ENCODE data around the gene THAP2.

The THAP2 gene

DNA sequence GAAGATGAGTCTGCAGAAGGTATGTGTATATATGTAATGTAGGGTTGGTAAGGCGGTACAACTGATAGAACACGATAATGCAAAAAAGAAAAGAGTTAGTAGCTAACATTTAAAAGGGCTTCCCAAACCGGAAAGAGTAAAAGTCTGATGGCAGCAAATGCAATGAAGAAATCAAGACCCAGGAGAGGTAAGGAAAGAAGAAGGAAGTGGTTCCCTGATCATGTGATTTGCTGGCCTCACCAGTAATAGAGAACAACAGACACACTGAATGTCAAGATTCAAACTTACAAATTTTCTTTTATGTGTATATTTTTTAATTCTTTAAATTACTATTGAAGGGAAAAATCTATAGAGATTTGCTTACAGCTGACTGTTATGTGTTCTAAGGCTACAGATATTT, 18.8 kb upstream of the THAP2 start:
- Histone ChIP-seq H3K9ac (ENCODE audit: low read depth, low read length, poor library complexity, severe bottlenecking) (no peak overlapping the region), H3K4me1 (ENCODE audit: insufficient read depth, low read length, poor library complexity, severe bottlenecking) (no peaks in the 10 kb centered on the region), H3F3A (ENCODE audit: low read depth) (no peaks in the 10 kb centered on the region), H3K79me2 (ENCODE audit: insufficient read depth, low read length) (peaks cover 19% of the 10 kb centered on the region; the same call in 1 of the 2 replicates), H3K4me3 (ENCODE audit: low read length, poor library complexity, severe bottlenecking) (no peak overlapping the region), H3K4me2 (ENCODE audit: low read depth, low read length, poor library complexity, severe bottlenecking) (no peak overlapping the region), H3K9me3 (ENCODE audit: insufficient read depth, low read depth, low read length) (no peaks in the 10 kb centered on the region), H3K36me3 (ENCODE audit: insufficient read depth, low read length) (peaks cover 62% of the 10 kb centered on the region), H3K27me3 (ENCODE audit: insufficient read depth, low read length, poor library complexity, severe bottlenecking) (no peaks in the 10 kb centered on the region), H3K9me2 (replicated peaks; ENCODE audit: low read depth, low read length) (no peaks in the 10 kb centered on the region), H2AFZ (ENCODE audit: low read length) (no peak overlapping the region), H4K20me1 (ENCODE audit: insufficient read depth, low read length, poor library complexity, severe bottlenecking) (peaks cover 13% of the 10 kb centered on the region)
- TF ChIP-seq EZH2phosphoT487 (IDR thresholded peaks at IDR 0.05; ENCODE audit: borderline replicate concordance): no peak
- TF ChIP-seq, protein P1, sequence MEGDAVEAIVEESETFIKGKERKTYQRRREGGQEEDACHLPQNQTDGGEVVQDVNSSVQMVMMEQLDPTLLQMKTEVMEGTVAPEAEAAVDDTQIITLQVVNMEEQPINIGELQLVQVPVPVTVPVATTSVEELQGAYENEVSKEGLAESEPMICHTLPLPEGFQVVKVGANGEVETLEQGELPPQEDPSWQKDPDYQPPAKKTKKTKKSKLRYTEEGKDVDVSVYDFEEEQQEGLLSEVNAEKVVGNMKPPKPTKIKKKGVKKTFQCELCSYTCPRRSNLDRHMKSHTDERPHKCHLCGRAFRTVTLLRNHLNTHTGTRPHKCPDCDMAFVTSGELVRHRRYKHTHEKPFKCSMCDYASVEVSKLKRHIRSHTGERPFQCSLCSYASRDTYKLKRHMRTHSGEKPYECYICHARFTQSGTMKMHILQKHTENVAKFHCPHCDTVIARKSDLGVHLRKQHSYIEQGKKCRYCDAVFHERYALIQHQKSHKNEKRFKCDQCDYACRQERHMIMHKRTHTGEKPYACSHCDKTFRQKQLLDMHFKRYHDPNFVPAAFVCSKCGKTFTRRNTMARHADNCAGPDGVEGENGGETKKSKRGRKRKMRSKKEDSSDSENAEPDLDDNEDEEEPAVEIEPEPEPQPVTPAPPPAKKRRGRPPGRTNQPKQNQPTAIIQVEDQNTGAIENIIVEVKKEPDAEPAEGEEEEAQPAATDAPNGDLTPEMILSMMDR (conservative IDR thresholded peaks at IDR 0.05; ENCODE audit: low read length): no peak

DNA sequence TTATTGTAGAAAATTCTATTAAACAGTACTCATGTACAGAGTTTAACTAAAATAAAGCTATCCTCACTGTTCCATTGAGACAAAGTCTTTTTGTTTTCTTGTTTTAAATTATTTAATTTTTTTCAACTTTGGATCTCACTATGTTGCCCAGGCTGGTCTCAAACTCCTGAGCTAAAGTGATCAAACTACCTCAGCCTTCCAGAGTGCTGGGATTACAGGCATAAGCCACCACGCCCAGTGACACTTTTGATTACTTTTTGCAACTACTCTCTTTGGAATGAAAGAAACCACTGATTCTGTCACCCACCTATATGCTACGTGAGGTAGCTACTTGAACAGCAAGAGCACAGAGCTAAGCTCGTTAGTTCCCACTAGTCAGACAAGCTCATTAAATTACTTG, 17.6 kb upstream of the THAP2 start:
- H3K9me3 ChIP-seq (ENCODE audit: insufficient read depth, low read depth, low read length): no peaks in the 10 kb centered on the region
- H3F3A ChIP-seq (ENCODE audit: low read depth): no peaks in the 10 kb centered on the region
- H3K36me3 ChIP-seq (ENCODE audit: insufficient read depth, low read length): peaks cover 51% of the 10 kb centered on the region
- H3K27me3 ChIP-seq (ENCODE audit: insufficient read depth, low read length, poor library complexity, severe bottlenecking): no peaks in the 10 kb centered on the region
- no peak overlapping the region for H2AFZ ChIP-seq (ENCODE audit: low read length)
- H3K4me3 ChIP-seq (ENCODE audit: low read length, poor library complexity, severe bottlenecking): no peak overlapping the region
- H3K4me2 ChIP-seq (ENCODE audit: low read depth, low read length, poor library complexity, severe bottlenecking): no peak overlapping the region
- H3K9me2 ChIP-seq (replicated peaks; ENCODE audit: low read depth, low read length): no peaks in the 10 kb centered on the region
- H3K9ac ChIP-seq (ENCODE audit: low read depth, low read length, poor library complexity, severe bottlenecking): no peak overlapping the region
- H4K20me1 ChIP-seq (ENCODE audit: insufficient read depth, low read length, poor library complexity, severe bottlenecking): peaks cover 20% of the 10 kb centered on the region
- H3K79me2 ChIP-seq (ENCODE audit: insufficient read depth, low read length): peaks cover 31% of the 10 kb centered on the region; the same call in 1 of the 2 replicates
- H3K4me1 ChIP-seq (ENCODE audit: insufficient read depth, low read length, poor library complexity, severe bottlenecking): peaks cover 9% of the 10 kb centered on the region
- TF ChIP-seq, protein P1 (conservative IDR thresholded peaks at IDR 0.05; ENCODE audit: low read length): no peak
- no peak for TF ChIP-seq EZH2phosphoT487 (IDR thresholded peaks at IDR 0.05; ENCODE audit: borderline replicate concordance)

DNA sequence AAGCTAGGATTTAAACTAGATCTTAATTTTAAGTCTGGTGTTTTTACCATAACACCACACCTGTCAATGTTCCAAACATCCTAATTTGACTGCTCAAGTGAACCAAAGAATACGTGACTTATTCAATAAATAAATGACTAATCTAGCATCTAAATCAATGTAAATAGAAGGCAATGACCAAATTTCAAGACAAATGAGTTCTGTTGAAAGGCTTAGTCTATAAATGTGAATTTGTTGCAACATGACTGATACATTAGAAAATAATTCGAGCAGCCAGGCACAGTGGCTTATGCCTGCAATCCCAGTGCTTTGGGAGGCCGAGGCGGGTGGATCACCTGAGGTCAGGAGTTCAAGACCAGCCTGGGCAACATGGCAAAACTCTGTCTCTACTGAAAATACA, 15.6 kb upstream of the THAP2 start:
- peaks cover 11% of the 10 kb centered on the region for H3K4me1 ChIP-seq (ENCODE audit: insufficient read depth, low read length, poor library complexity, severe bottlenecking)
- H3K36me3 ChIP-seq (ENCODE audit: insufficient read depth, low read length): peaks cover 35% of the 10 kb centered on the region
- H3K9me2 ChIP-seq (replicated peaks; ENCODE audit: low read depth, low read length): no peaks in the 10 kb centered on the region
- H3K27me3 ChIP-seq (ENCODE audit: insufficient read depth, low read length, poor library complexity, severe bottlenecking): no peaks in the 10 kb centered on the region
- no peaks in the 10 kb centered on the region for H3F3A ChIP-seq (ENCODE audit: low read depth)
- no peak overlapping the region for H2AFZ ChIP-seq (ENCODE audit: low read length)
- no peak overlapping the region for H3K9ac ChIP-seq (ENCODE audit: low read depth, low read length, poor library complexity, severe bottlenecking)
- no peak overlapping the region for H3K4me3 ChIP-seq (ENCODE audit: low read length, poor library complexity, severe bottlenecking)
- no peak overlapping the region for H3K4me2 ChIP-seq (ENCODE audit: low read depth, low read length, poor library complexity, severe bottlenecking)
- peaks cover 4% of the 10 kb centered on the region; the same call in 1 of the 2 replicates for H3K9me3 ChIP-seq (ENCODE audit: insufficient read depth, low read depth, low read length)
- peaks cover 52% of the 10 kb centered on the region for H3K79me2 ChIP-seq (ENCODE audit: insufficient read depth, low read length)
- peaks cover 34% of the 10 kb centered on the region for H4K20me1 ChIP-seq (ENCODE audit: insufficient read depth, low read length, poor library complexity, severe bottlenecking)
- TF ChIP-seq EZH2phosphoT487 (IDR thresholded peaks at IDR 0.05; ENCODE audit: borderline replicate concordance): no peak
- TF ChIP-seq, protein P1 (conservative IDR thresholded peaks at IDR 0.05; ENCODE audit: low read length): no peak

Data from Loucy (cell line).